ENCODE data around the gene NEBL.

NEBL gene

GRCh38 chr10:20858292-20859124, 38.6 kb downstream of the NEBL start:
- no peak for DNase-seq

- DNase-seq = no peak
Observed at GRCh38 chr10:20856484-20856883, 40.6 kb downstream of the NEBL start.

- DNase-seq = no peak
Observed at GRCh38 chr10:20855398-20856038, 41.6 kb downstream of the NEBL start.

GRCh38 chr10:20853276-20853675, 43.8 kb downstream of the NEBL start:
- DNase-seq = no peak

- no peak for DNase-seq
Observed at GRCh38 chr10:20852303-20852702, 44.8 kb downstream of the NEBL start.

GRCh38 chr10:20847512-20847911, 49.6 kb downstream of the NEBL start:
- no peak for DNase-seq

GRCh38 chr10:20846263-20846662, 50.8 kb downstream of the NEBL start:
- no peak for DNase-seq

- DNase-seq = no peak
Observed at GRCh38 chr10:20841419-20841818, 55.7 kb downstream of the NEBL start.

- DNase-seq = no peak
Observed at GRCh38 chr10:20839910-20840309, 57.2 kb downstream of the NEBL start.

- DNase-seq = no peak
Observed at GRCh38 chr10:20839141-20839540, 58.0 kb downstream of the NEBL start.

- DNase-seq = no peak
Observed at GRCh38 chr10:20836401-20836800, 60.7 kb downstream of the NEBL start.

- DNase-seq = no peak
Observed at GRCh38 chr10:20835335-20835734, 61.8 kb downstream of the NEBL start.

- no peak for DNase-seq
Observed at GRCh38 chr10:20834825-20835224, 62.3 kb downstream of the NEBL start.

- no peak for DNase-seq
Observed at GRCh38 chr10:20822825-20823224, 74.3 kb downstream of the NEBL start.

GRCh38 chr10:20817646-20818045, 79.5 kb downstream of the NEBL start:
- DNase-seq = no peak

GRCh38 chr10:20817116-20817515, 80.0 kb downstream of the NEBL start:
- DNase-seq = no peak

GRCh38 chr10:20814116-20814515, 83.0 kb downstream of the NEBL start:
- DNase-seq = no peak

GRCh38 chr10:20811131-20811530, 86.0 kb downstream of the NEBL start:
- no peak for DNase-seq

GRCh38 chr10:20809631-20810030, 87.5 kb downstream of the NEBL start:
- no peak for DNase-seq

- DNase-seq = no peak
Observed at GRCh38 chr10:20806487-20806886, 90.6 kb downstream of the NEBL start.

- DNase-seq = no peak
Observed at GRCh38 chr10:20797290-20797689, 99.8 kb downstream of the NEBL start.

GRCh38 chr10:20795391-20795790, 101.7 kb downstream of the NEBL start:
- no peak for DNase-seq

GRCh38 chr10:20785174-20785573, 111.9 kb downstream of the NEBL start:
- no peak for DNase-seq

GRCh38 chr10:20778008-20778757, 118.9 kb downstream of the NEBL start:
- DNase-seq = no peak
